ENCODE results near the gene KCNC1.

- no peak for TF ChIP-seq CTCF (IDR thresholded peaks at IDR 0.05)
- TF ChIP-seq ZFX (IDR thresholded peaks at IDR 0.05; ENCODE audit: borderline replicate concordance) = no peak
These were observed 20.2 kb upstream of the KCNC1 start for GRCh38 chr11:17714356-17714854.
